ENCODE measurements around the gene KRTAP5-8.
"Not testable (repeated sequence)": the region's sequence is repeated elsewhere in the genome, so short reads cannot be mapped to it uniquely, and the experiment has no call there.

Gene KRTAP5-8

DNA sequence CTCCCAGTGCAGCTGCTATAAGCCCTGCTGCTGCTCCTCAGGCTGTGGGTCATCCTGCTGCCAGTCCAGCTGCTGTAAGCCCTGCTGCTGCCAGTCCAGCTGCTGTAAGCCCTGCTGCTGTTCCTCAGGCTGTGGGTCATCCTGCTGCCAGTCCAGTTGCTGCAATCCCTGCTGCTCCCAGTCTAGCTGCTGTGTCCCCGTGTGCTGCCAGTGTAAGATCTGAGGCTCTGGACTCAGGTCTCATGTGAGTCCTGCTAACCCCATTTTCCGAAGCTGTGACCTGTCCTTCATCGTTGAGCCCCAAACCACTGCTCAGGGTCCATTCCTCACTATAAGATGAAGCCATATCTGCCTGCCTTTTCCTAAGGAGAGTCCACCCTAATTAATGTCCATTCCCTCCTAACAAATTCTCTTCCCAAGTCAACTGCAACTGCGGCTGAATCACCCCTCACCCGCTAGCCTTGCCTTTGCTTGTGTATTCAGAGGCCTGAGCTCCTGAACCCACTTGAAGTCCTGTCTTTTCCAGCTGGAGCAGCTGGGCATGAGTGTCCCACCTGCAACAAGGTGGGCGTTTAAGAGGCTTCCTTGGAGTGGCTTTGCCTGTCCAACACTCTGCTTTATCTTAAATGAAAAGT, 10.1 kb upstream of the KRTAP5-8 start:
- no peak for DNase-seq (ENCODE audit: low read depth, low spot score)
- in situ Hi-C loops (cut with HindIII; ENCODE audit: low sequenced_read_pairs) = no loop called here
- no peak overlapping the region for H3K4me3 ChIP-seq (ENCODE audit: low read depth, low read length)
- TF ChIP-seq, protein P1, sequence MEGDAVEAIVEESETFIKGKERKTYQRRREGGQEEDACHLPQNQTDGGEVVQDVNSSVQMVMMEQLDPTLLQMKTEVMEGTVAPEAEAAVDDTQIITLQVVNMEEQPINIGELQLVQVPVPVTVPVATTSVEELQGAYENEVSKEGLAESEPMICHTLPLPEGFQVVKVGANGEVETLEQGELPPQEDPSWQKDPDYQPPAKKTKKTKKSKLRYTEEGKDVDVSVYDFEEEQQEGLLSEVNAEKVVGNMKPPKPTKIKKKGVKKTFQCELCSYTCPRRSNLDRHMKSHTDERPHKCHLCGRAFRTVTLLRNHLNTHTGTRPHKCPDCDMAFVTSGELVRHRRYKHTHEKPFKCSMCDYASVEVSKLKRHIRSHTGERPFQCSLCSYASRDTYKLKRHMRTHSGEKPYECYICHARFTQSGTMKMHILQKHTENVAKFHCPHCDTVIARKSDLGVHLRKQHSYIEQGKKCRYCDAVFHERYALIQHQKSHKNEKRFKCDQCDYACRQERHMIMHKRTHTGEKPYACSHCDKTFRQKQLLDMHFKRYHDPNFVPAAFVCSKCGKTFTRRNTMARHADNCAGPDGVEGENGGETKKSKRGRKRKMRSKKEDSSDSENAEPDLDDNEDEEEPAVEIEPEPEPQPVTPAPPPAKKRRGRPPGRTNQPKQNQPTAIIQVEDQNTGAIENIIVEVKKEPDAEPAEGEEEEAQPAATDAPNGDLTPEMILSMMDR (IDR thresholded peaks at IDR 0.05; ENCODE audit: low read depth, low read length) = no peak

DNA sequence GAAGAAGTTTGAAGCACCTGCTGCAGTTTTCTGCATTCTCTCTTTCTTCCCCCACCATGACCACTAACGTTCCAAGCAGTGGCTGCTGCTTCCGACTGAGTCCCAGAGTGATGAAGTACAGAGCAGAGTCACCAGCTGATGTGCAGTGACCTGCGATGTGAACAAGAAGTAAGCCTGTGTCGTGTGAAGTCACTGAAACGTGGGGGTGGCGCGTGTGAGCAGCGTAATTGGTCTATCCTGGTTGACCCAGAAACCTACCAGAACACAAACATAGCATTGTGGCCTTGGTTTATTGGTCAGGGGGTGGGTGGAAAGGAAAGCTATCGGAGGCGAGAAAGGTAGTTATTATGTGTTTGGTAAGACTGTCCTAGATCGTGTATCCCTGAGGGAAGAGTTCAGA, 7.2 kb upstream of the KRTAP5-8 start:
- no peak for DNase-seq (ENCODE audit: low read depth, low spot score)
- in situ Hi-C loops (cut with HindIII; ENCODE audit: low sequenced_read_pairs) = no loop called here
- no peak overlapping the region for H3K4me3 ChIP-seq (ENCODE audit: low read depth, low read length)
- TF ChIP-seq, protein P1 (IDR thresholded peaks at IDR 0.05; ENCODE audit: low read depth, low read length) = no peak

DNA sequence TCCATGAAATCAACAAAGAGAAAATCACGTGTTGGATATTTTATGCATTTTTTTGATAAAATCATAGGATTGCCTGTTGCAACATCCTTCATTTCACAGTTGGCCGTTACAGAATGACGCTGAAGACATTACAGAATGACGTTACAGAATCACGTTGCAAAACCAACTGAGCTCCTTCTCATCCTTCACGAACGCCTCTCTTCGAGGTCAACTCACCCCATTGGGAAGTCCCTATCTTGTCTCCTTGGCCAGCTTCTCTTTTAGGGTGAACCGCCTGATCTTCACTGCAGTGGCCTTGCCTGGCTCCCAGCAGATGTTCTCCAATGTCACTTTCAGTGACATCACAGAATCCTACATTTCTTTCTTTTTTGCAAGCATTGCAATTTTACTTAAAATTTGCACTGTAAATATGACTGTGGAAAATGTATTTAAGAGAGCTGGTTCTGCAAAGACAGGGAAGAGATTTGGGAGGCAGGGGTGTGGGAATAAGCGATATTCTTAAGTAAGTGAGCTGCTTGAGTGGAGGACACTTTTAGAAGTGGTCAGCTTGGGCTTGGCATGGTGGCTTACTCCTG, 5.7 kb upstream of the KRTAP5-8 start:
- H3K4me3 ChIP-seq (ENCODE audit: low read depth, low read length) = no peak overlapping the region
- in situ Hi-C loops (cut with HindIII; ENCODE audit: low sequenced_read_pairs) = no loop called here
- DNase-seq (ENCODE audit: low read depth, low spot score) = no peak
- TF ChIP-seq, protein P1 (IDR thresholded peaks at IDR 0.05; ENCODE audit: low read depth, low read length) = no peak

DNA sequence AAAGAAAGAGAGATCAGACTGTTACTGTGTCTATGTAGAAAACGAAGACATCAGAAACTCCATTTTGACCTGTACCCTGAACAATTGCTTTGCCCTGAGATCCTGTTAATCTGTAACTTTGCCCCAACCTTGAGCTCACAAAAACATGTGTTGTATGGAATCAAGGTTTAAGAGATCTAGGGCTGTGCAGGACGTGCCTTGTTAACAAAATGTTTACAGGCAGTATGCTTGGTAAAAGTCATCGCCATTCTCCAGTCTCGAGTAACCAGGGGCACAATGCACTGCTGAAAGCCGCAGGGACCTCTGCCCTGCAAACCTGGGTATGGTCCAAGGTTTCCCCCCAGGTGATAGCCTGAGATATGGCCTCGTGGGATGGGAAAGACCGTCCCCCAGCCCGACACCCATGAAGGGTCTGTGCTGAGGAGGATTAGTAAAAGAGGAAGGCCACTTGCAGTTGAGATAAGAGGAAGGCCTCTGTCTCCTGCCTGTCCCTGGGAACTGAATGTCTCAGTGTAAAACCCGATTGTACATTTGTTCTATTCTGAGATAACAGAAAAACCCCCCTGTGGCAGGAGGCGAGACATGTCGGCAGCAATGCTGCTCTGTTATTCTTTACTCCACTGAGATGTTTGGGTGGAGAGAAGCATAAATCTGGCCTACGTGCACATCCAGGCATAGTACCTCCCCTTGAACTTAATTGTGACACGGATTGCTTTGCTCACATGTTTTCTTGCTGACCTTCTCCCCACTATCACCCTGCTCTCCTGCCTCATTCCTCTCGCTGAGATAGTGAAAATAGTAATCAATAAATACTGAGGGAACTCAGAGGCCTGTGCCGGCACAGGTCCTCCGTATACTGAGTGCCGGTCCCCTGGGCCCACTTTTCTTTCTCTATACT, 2.9 kb upstream of the KRTAP5-8 start:
- DNase-seq (ENCODE audit: low read depth, low spot score); H3K4me3 ChIP-seq (ENCODE audit: low read depth, low read length); in situ Hi-C loops (cut with HindIII; ENCODE audit: low sequenced_read_pairs): not testable (repeated sequence)

DNA sequence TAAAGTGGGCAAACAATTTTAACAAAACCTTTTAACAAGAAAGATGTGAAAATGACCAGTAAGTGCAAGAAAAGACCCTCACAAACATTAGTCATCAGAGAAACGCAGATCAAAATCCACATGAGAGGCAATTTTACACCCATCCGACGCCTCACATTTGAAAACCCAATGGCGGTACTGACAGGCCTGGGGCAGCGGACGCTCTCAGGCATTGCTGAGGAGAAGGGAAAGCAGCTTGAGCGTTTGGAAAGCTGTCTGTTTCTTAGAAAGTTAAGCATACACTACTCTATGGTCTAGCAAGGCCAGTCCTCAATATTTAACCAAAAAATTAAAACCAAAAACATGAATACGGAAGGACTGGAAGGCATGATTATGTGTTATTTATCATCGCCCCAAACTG, 2.0 kb upstream of the KRTAP5-8 start:
- TF ChIP-seq, protein P1 (IDR thresholded peaks at IDR 0.05; ENCODE audit: low read depth, low read length) = no peak
- no peak overlapping the region for H3K4me3 ChIP-seq (ENCODE audit: low read depth, low read length)
- DNase-seq (ENCODE audit: low read depth, low spot score) = no peak
- in situ Hi-C loops (cut with HindIII; ENCODE audit: low sequenced_read_pairs) = no loop called here

DNA sequence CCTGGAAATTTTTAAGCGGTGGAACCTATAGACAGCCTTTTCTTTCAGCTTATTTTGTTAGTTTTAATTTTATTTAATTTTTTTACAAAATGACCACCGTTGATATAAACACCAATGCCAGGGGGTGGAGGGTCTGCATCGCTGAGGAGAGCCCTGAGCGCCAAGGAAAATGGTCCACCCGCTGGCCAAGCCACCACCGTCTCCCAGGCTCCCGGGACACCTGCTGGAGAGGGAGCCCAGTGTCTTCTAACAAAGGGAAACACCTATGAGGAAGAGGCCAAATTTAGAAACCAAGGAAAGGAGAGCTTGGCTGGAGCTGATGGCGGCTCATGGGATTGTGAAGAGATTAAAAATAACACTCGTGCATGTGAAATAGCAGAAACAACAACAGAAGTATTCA, 288 bp upstream of the KRTAP5-8 start:
- in situ Hi-C loops (cut with HindIII; ENCODE audit: low sequenced_read_pairs) = no loop called here
- H3K4me3 ChIP-seq (ENCODE audit: low read depth, low read length) = no peak overlapping the region
- no peak for DNase-seq (ENCODE audit: low read depth, low spot score)
- TF ChIP-seq, protein P1 (IDR thresholded peaks at IDR 0.05; ENCODE audit: low read depth, low read length) = no peak

DNA sequence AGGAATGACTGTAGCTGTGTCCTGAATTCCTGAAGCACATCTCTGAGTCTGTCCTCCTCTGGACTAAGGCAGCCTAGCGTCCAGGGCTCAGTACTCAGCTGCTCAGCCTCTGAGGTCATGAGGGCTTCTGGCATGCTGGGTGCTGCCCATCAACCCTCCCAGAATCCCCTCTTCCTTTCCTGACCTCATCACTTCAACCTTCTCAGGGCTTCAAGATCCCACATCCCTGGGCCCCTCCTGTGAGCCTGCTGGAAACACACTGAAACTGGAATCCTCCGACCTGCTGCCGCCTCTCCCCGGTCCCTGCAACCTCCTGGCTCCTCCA, 803 bp downstream of the KRTAP5-8 start:
- in situ Hi-C loops (cut with HindIII; ENCODE audit: low sequenced_read_pairs) = no loop called here
- TF ChIP-seq, protein P1 (IDR thresholded peaks at IDR 0.05; ENCODE audit: low read depth, low read length) = no peak
- DNase-seq (ENCODE audit: low read depth, low spot score) = no peak
- no peak overlapping the region for H3K4me3 ChIP-seq (ENCODE audit: low read depth, low read length)
